Astrocyte of the cerebellum (primary cell): ENCODE results near the gene CRYBA2.

ENCODE experiments used
- DNase-seq: peaks from one replicate; pipeline ENCODE4 v3.0.0-alpha.2; 2011; ENCODE audit warnings: low read depth
- H3K4me3 ChIP-seq: 2 replicates; pipeline ENCODE4 v1.5.1; 2011; ENCODE audit warnings: mild to moderate bottlenecking, low read depth, low read length, moderate library complexity
- in situ Hi-C: cut with HindIII; loops from 2 replicates; pipeline ENCODE4 v1.10.0; 2017; ENCODE audit warnings: low sequenced_read_pairs
- TF ChIP-seq, protein P1 (sequence below): IDR thresholded peaks from 2 replicates; pipeline ENCODE4 v1.5.1; 2012; ENCODE audit warnings: low read length, low read depth, moderate library complexity, mild to moderate bottlenecking; ENCODE audit errors: missing control alignments

Gene CRYBA2

DNA sequence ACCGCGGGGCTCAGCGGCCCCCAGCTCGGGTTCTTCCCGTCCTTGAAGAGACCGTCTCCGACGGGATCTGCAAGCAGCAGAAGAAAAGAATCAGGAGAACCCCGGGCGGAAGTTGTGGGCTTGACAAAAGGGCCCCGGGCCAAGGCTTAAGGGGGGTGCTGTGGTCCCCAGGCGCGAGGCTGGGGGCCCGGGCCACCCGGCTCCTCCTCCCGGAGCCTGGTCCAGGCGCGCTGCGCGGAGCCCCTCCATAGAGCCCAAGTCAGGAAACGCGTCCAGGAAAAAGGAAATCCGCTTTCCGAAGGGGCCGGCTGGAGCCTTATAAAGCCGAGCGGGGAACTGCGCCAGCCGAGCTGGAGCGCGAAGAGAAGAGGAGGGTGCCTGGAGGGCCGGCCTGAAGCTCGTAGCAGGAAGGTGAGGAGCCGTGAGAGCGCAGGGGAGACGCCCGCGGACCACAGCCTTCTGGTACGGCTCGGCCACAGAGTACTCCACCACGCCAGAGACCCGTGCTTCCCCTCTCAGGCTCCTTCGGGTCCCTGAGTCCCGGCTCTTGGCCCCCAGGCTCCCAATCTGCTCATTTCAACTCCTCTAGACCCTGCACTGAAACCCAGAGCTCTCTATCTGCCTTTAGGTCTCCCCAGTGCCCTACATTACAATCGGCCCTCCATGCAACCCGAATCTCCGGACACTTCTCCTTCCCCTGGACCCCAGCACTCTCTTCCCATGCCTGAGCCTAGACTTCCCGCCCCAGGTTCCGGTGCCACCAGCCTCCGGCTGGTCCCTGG, 8.8 kb downstream of the CRYBA2 start:
- TF ChIP-seq, protein P1, sequence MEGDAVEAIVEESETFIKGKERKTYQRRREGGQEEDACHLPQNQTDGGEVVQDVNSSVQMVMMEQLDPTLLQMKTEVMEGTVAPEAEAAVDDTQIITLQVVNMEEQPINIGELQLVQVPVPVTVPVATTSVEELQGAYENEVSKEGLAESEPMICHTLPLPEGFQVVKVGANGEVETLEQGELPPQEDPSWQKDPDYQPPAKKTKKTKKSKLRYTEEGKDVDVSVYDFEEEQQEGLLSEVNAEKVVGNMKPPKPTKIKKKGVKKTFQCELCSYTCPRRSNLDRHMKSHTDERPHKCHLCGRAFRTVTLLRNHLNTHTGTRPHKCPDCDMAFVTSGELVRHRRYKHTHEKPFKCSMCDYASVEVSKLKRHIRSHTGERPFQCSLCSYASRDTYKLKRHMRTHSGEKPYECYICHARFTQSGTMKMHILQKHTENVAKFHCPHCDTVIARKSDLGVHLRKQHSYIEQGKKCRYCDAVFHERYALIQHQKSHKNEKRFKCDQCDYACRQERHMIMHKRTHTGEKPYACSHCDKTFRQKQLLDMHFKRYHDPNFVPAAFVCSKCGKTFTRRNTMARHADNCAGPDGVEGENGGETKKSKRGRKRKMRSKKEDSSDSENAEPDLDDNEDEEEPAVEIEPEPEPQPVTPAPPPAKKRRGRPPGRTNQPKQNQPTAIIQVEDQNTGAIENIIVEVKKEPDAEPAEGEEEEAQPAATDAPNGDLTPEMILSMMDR = no peak
- H3K4me3 ChIP-seq = no peak overlapping the region
- in situ Hi-C loops = no loop called here
- no peak for DNase-seq

DNA sequence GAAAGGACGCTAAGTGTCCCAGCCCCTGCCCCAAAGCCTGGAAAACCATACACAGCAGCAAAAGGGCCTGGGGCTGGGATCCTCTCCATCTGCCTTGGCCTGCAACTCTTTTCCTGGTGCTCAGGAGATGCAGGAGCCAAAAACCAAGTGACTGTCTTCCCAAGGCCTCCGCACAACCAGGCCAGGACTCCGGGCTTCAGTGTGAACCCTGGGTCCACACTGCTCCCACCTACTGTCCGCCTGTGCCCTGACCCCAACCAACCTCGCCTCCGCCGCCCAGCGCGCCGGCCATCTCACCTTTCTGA, 9.3 kb downstream of the CRYBA2 start:
- TF ChIP-seq, protein P1 = no peak
- in situ Hi-C loops = no loop called here
- no peak for DNase-seq
- no peak overlapping the region for H3K4me3 ChIP-seq

DNA sequence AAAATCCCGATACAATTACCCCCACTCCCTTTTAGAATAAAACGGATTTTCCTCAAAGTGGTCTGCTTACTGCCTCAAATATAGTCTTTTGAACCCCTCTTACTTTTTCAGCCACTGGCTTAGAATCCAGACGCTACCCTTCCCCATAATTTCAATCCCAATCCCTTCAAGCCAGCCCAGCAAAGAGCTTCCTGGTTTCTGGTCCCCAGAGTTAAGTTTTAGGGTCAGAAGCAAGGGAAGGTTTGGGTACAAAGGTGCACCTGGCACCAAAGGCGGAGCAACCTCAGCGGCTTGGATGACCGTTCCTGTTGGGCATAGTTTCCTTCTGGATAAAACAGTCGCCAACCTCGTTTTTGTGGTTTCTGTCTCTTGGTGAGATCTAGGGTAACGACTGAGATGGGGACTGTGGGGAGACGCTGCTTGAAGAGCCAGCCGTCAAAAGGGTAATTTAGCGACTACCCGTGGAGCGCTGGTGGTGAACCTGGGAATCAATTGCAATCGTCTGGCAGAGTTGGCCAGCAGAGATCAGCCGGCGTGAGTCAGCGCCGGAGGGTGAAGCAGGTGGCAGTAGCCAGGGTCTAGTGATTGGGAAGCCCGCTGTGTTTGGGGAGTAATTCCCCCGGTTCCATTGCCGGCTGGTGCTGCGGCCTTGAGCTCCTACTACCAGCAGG, 9.8 kb downstream of the CRYBA2 start:
- H3K4me3 ChIP-seq = no peak overlapping the region
- in situ Hi-C loops = no loop called here
- TF ChIP-seq, protein P1 = no peak
- no peak for DNase-seq

DNA sequence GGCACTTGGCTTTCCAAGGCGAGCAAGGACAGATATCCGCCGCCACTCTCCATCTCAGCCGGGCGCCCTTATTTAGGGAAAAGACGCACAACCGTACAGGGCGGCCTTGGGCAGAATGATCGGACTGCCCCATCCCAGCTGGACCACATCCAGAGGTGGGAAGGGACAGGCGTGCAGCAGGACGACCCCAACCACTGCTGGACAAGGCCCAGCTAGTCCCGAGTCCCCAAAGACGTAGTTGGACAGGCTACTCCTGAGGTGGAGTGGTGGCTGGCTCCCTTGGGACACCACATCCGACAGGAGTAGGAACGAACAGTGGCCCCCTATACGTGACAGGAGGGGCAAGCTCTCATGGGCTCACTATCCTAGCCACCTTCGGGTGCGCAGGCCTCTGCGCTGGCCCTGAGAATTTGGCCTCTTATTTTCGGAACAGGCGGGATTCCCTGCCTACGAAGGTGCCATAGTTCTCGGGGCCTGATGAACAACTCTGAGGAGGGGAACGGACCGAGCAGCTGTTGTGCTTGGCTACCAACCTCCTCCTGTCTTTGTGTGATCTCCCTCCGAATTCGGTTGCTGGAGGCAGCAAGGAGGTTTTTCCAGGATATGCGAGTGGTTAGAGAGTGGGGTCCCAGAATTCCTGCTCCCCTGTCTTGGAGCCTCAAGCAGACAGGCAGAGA, 10.5 kb downstream of the CRYBA2 start:
- TF ChIP-seq, protein P1 = no peak
- H3K4me3 ChIP-seq = no peak overlapping the region
- in situ Hi-C loops = no loop called here
- no peak for DNase-seq

DNA sequence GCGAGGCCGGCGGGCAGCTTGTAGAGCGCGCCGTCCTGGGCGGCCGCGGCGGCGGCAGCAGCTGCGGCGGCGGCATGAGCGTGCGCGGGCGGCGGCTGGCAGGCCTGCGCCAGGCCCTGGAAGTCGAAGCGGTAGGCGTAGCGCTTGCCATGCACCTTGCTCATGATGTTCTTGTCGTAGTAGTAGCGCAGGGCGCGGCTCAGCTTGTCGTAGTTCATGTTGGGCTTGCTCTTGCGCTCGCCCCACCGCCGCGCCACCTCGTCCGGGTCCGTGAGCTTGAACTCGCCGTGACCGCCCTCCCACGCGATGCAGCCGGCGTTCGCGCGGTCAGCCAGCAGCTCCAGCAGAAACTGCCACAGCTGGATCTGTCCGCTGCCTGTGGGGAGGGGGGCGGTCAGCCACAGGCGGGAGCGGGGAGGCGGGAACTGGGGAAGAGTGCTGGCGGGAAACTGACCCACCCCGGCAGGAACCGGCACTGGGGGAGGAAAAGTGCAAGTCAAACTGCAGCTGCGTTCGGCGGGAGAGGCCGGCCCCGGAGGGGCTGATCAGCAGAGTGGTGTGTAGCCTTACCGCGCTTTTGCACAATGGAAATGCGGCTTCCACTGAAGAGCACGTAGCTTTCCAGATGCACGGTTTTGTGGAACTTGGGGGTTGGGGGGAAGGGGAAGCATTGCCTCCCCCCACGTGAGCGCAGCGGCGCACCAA, 11.2 kb downstream of the CRYBA2 start:
- in situ Hi-C loops = no loop called here
- no peak overlapping the region for H3K4me3 ChIP-seq
- DNase-seq = no peak
- TF ChIP-seq, protein P1 = no peak

DNA sequence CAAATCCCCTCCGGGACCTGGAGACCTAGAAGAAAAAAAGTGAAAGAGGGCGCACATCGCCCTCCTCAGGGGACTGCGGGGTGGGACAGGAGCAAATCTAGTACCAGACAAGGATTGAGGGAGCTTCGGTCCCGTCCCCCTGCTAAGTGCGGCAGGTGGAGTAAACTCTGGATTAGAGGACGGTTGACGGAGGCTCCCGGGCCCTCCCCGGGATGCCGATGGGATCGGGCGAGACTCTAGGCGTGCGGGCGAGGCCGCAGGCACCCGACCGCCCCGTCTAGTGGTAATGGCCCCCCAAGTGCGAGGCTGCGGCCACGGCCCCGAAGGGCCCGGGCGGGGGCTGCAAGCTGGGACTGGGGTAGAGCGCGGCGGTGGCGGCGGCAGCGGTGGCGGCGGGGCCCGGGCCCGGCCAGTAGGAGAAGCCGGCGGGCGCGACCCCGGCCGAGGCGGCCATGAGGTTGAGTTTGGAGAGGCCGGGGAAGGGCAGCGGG, 11.8 kb downstream of the CRYBA2 start:
- TF ChIP-seq, protein P1 = no peak
- H3K4me3 ChIP-seq = no peak overlapping the region
- in situ Hi-C loops = no loop called here
- no peak for DNase-seq
